Posterior cingulate gyrus (tissue), 11 donors: Measurements from ENCODE around the gene LSAMP.
A peak's percentile ranks its signal among the peaks of the same experiment; 100 is the strongest.

ENCODE experiments used
- DNase-seq, 10 donors: peaks; one replicate each; pipeline versions ENCODE4 v3.0.0 to v3.0.0-alpha.2; 2020 to 2021; ENCODE audit warnings: mixed read lengths in 3 of 10
- intact Hi-C: fragments of 100-400 bp; cut with DNase I; formaldehyde crosslinking; loops from one replicate; pipeline ENCODE4 v1.15.1; 2023

The LSAMP gene

GRCh38 chr3:116037954-116038911, 407.1 kb downstream of the LSAMP start:
- DNase-seq, result no peak
- intact Hi-C loops, result no loop called here

GRCh38 chr3:116035429-116035828, 409.9 kb downstream of the LSAMP start:
- intact Hi-C loops, result no loop called here
- no peak for DNase-seq

GRCh38 chr3:116034794-116035193, 410.5 kb downstream of the LSAMP start:
- intact Hi-C loops, result no loop called here
- no peak for DNase-seq

- intact Hi-C loops, result no loop called here
Measured at GRCh38 chr3:116034086-116034485, 411.2 kb downstream of the LSAMP start.

GRCh38 chr3:116033516-116033915, 411.8 kb downstream of the LSAMP start:
- intact Hi-C loops, result no loop called here
- DNase-seq, result no peak

More at GRCh38 chr3:116034086-116034485, 411.2 kb downstream of the LSAMP start:
- DNase-seq, result peak in 4 of 10 donors; percentile 13 to 77 (median 43)

GRCh38 chr3:116032176-116032575, 413.1 kb downstream of the LSAMP start:
- intact Hi-C loops, result no loop called here
- no peak for DNase-seq

- DNase-seq, result no peak
- intact Hi-C loops, result no loop called here
Measured at GRCh38 chr3:116030131-116030850, 415.0 kb downstream of the LSAMP start.

GRCh38 chr3:116029266-116029665, 416.0 kb downstream of the LSAMP start:
- no peak for DNase-seq
- intact Hi-C loops, result no loop called here

- no peak for DNase-seq
- intact Hi-C loops, result no loop called here
Measured at GRCh38 chr3:116028157-116028556, 417.1 kb downstream of the LSAMP start.

GRCh38 chr3:116020989-116021388, 424.3 kb downstream of the LSAMP start:
- intact Hi-C loops, result no loop called here
- no peak for DNase-seq

- no peak for DNase-seq
- intact Hi-C loops, result no loop called here
Measured at GRCh38 chr3:116020495-116020894, 424.8 kb downstream of the LSAMP start.

- DNase-seq, result no peak
- intact Hi-C loops, result no loop called here
Measured at GRCh38 chr3:116019254-116019763, 426.0 kb downstream of the LSAMP start.

- no peak for DNase-seq
- intact Hi-C loops, result no loop called here
Measured at GRCh38 chr3:116018646-116019045, 426.6 kb downstream of the LSAMP start.

GRCh38 chr3:116015931-116016330, 429.4 kb downstream of the LSAMP start:
- DNase-seq, result no peak
- intact Hi-C loops, result no loop called here

- intact Hi-C loops, result no loop called here
- DNase-seq, result no peak
Measured at GRCh38 chr3:116007000-116007399, 438.3 kb downstream of the LSAMP start.

- intact Hi-C loops, result no loop called here
- DNase-seq, result peak in 4 of 10 donors; percentile 34 to 89 (median 79)
Measured at GRCh38 chr3:116005404-116005803, 439.9 kb downstream of the LSAMP start.

- no peak for DNase-seq
- intact Hi-C loops, result no loop called here
Measured at GRCh38 chr3:116002235-116002634, 443.1 kb downstream of the LSAMP start.

GRCh38 chr3:116001151-116001621, 444.1 kb downstream of the LSAMP start:
- intact Hi-C loops, result no loop called here
- DNase-seq, result no peak

GRCh38 chr3:116000311-116000710, 445.0 kb downstream of the LSAMP start:
- DNase-seq, result peak in 5 of 10 donors; percentile 11 to 79 (median 64)
- intact Hi-C loops, result no loop called here

- intact Hi-C loops, result no loop called here
- peak in 7 of 10 donors; percentile 9 to 78 (median 26) for DNase-seq
Measured at GRCh38 chr3:115999613-116000012, 445.7 kb downstream of the LSAMP start.

GRCh38 chr3:115999001-115999585, 446.2 kb downstream of the LSAMP start:
- DNase-seq, result peak in 8 of 10 donors; percentile 9 to 86 (median 28)
- intact Hi-C loops, result no loop called here
